Measurements from ENCODE around the gene CFAP46.

- TF ChIP-seq GATA2 (IDR thresholded peaks at IDR 0.05; ENCODE audit: low read depth, low read length) (no peak), GATA3 (IDR thresholded peaks at IDR 0.05; ENCODE audit: low read depth, low read length) (no peak)
These were observed 94.5 kb downstream of the CFAP46 start for GRCh38 chr10:132847856-132848255.

Measured in SH-SY5Y (cell line).